ENCODE data around the gene TRIP6.
A peak's percentile ranks its signal among the peaks of the same experiment; 100 is the strongest.
"Not testable (repeated sequence)": the region's sequence is repeated elsewhere in the genome, so short reads cannot be mapped to it uniquely, and the experiment has no call there.

The TRIP6 gene

DNA sequence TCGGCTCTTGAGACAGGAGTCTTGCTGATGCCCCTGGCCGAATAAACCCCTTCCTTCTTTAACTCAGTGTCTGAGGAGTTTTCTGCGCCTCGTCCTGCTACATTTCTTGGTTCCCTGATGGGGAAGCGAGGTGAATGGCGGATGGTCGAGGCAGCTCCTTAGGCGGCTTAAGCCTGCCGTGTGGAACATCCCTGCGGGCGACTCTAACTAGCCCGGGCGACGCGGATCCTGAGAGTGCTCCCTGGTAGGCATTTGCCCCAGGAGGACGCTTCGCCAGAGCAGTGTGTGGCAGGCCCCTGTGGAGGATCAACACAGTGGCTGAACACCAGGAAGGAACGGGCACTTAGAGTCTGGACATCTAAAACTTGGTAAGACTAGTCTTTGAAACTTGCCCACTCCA is 27.8 kb upstream of the TRIP6 start:
- DNase-seq, result no peak

DNA sequence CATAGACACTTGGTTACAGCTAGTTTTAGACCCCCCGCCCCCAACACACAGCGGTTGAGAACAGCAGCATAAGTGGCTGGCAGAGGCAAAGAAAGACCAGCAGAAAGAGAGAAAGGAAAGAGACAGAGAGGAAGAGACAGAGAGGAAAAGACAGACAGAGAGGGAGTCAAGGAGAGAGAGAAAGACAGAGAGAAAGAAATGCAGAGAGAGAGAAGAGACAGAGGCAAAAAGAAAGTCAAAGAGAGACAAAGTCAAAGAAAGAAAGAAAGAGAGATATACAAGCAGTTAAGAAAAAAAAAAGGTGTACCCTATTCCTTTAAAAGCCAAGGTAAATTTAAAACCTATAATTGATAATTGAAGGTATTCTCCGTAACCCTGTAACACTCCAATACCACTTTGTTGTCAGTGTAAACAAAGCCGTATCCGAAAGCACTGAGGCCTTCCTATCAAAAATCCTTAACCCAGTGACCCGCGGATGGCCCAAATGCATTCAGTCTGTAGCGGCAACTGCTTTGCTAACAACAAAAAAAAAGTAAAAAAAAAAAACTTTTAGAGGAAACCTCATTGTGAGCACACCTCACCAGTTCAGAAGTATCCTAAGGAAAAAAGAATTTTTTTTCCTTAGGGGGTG is 26.6 kb upstream of the TRIP6 start:
- DNase-seq, result no peak

DNA sequence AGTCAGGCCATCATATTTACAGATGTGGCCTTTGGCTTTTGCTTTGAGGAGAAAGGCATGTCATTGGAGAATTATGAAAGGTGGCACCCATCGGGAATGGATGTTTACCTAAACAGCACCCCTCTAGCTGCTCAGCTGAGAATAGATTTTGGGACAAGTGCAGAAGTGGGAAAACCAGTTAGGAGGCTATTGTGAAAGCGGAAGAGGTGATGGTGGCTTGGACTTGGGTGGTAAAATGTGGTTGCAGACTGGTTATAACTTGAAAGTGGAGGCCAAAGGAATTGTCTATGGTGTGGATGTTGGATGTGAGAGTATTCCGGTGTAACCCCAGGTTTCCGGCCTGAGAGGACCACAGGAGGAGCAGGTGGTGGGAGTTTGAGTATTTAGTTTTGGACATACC is 19.8 kb upstream of the TRIP6 start:
- DNase-seq, result no peak

DNA sequence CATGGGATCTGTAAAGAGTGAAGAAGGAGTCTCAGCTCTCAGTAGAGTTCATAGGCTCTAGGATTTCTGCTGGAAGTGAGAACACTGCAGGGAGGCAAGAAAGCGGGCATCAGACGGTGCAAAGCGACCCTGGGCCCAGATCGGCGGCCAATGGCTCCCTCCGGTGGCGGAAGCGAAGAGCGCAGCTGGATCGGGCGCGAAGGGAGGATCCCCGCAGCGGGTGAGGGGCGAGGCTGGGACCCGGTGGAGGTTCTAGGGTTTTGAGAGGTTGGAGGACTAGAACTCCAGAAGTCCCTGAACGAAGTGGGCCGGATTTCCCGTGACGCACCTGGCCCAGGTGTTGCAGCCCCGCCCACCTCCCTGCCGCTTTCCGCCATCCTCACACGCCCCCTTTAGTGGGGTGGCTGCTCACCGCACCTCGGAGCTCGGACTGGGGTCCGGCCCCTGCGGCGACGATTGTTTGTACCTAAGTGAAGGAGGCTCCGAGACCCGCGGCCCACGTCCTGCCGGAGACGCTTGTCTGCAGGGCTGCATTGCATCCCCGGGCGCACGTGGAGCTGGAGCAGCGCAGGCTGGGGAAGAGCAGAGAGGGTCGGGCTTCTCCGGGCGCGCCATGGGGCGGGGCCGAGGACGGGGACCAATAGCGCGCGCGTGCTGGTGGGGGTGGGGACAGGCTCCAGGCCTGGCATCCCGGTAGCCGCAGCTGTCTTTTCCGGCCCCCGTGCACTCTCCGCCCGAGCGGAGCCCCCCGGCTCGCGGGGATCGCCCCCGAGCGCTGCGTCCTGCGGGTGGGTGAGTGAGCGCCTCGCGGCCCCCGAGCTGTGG is 14.9 kb upstream of the TRIP6 start, which contains the start of gene SLC12A9:
TSS of gene SLC12A9 (plus strand) at position 666 of the 825 bp plus-strand sequence. CDS start 1,485 bp downstream, outside the sequence.
- peak; percentile 59 to 77 for DNase-seq

DNA sequence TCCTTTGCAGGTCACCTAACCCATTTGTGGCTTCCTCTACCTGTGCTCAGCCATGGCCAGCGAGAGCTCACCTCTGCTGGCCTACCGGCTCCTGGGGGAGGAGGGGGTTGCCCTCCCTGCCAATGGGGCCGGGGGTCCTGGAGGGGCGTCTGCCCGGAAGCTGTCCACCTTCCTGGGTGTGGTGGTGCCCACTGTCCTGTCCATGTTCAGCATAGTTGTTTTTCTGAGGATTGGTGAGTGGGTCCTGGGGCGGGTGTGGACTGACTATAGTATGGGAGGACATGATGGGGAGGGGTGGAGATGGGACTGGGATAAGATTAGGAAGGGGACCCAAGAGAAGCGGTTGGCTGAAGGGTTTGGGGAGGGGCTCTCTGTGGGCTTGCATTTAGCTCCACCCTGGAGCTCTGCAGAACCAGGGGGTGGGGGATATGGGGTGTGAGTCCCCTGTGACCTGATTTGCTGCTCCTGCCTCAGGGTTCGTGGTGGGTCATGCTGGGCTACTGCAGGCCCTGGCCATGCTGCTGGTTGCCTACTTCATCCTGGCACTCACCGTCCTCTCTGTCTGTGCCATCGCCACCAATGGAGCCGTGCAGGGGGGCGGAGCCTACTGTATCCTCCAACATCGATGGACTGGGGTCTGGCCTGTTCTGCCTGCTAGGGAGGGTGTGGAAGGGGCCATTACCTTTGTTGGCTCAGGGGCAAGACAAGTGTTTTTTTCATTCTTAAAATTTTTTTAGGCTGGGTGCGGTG is 12.9 kb upstream of the TRIP6 start:
- no peak for DNase-seq

DNA sequence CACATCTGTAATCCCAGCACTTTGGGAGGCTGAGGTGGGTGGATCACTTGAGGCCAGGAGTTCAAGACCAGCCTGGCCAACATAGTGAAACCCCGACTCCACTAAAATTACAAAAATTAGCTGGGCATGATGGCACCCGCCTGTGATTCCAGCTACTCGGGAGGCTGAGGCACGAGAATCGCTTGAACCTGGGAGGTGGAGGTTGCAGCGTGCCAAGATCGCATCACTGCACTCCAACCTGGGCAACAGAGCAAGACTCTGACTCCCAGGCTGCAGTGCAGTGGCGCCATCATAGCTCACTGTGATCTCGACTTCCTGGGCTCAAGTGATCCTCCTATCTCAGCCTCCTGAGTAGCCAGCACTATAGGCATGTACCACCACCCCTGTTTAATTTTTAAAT is 12.3 kb upstream of the TRIP6 start:
- DNase-seq, result not testable (repeated sequence)

DNA sequence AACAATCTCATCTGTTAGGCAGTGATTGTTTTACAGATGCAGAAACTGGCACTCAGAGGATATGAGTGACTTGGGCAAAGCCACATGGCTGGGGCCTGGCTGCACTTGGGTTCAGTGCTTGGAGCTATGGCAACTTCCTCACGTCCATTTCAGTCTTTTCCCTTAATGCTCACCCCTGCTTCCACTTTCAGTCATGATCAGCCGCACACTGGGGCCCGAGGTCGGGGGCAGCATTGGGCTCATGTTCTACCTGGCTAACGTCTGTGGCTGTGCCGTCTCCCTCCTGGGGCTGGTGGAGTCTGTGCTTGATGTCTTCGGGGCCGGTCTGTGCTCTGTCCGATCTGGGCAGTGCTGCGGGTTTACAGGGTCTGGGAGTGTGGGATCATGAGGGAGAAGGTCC is 11.7 kb upstream of the TRIP6 start:
- no peak for DNase-seq

DNA sequence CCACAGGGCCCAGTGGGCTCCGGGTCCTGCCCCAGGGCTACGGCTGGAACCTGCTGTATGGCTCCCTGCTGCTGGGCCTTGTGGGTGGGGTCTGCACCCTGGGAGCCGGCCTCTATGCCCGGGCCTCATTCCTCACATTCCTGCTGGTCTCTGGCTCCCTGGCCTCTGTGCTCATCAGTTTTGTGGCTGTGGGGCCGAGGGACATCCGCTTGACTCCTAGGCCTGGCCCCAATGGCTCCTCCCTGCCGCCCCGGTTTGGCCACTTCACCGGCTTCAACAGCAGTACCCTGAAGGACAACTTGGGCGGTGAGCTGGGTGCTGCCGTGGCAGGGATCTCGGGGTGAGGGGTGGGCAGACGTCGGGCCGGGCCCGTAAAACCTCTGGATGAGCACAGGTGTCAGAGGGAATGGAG is 10.3 kb upstream of the TRIP6 start:
- DNase-seq, result no peak

DNA sequence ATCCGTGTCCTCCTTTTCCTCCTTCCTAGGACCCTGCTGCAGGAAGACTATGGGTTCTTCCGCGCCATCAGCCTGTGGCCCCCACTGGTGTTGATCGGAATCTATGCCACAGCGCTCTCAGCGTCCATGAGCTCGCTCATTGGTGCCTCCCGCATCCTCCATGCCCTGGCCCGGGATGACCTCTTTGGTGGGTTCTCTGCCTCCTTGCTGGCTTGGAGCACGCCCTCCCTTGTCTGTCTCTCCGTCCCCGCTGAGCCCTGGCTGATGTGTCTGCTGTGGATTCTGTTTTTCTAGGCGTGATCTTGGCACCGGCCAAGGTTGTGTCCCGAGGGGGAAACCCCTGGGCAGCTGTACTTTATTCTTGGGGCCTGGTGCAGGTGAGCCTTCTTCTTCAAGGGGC is 7.3 kb upstream of the TRIP6 start:
- no peak for DNase-seq

DNA sequence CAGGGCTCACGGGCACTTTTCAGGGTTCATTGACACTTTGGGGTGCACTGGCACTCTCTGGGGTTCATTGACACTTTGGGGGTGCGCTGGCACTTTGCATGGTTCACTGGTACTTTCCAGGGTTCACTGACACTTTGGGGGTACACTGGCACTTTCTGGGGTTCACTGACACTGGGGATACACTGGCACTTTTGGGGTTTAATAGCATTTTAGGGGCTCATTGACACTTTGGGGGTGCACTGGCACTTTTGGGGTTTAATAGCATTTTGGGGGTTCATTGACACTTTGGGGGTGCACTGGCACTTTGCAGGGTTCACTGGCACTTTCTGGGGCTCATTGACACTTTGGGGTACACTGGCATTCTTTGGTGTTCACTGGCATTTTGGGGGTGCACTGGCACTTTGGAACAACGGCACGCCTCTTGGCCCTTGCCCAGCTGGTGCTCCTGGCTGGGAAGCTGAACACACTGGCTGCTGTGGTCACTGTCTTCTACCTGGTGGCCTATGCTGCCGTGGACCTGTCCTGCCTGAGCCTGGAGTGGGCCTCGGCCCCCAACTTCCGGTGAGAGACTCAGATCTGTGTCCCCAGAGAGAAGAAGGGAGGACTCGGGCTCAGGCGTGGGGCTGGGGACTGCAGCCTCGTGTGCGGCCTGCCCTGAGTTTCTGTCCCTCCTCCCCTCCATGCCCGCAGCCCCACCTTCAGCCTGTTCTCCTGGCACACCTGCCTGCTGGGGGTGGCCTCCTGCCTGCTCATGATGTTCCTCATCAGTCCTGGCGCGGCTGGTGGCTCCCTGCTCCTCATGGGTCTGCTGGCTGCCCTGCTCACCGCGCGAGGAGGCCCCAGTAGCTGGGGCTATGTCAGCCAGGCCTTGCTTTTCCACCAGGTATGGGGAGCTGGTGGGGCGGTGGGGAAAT is 6.2 kb upstream of the TRIP6 start:
- DNase-seq, result no peak

DNA sequence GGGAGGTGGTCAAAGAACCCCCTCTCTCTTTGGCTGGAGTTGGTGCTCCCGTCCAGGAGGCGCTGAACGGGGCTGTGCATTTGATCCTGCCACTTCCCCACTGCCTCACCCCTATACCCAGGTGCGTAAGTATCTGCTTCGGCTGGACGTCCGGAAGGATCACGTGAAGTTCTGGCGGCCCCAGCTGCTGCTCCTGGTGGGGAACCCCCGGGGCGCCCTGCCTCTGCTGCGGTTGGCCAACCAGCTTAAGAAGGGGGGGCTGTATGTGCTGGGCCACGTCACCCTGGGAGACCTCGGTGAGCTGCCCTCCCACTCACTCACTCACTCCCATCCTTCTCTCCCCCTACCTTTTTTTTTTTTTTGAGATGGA is 5.6 kb upstream of the TRIP6 start:
- no peak for DNase-seq

DNA sequence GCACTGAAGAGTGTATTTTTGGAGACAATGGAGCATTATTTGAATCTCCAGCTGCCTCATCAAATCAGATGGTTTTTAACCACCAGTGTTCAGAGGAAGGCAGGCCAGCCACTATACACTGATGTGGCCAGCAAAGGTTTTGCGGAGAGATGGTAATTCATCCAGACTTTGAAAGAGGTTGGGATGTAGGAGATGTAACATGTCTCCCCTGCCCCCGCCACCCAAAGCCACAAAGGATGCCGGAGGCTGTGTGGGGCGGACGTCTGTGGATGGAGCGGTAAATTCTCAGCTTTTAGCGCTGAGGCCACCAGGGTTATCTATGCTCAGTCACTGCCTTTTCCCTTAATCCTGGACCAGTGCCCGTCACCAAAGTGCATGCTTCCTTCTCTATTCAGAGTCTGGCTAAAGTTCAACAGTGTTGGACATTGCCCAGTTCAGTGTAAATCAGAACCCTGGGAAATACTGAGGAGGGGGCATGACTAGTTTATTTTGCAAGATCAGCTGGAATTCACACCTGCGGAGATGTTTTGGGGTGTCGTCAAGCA is 3.7 kb upstream of the TRIP6 start:
- DNase-seq, result no peak

DNA sequence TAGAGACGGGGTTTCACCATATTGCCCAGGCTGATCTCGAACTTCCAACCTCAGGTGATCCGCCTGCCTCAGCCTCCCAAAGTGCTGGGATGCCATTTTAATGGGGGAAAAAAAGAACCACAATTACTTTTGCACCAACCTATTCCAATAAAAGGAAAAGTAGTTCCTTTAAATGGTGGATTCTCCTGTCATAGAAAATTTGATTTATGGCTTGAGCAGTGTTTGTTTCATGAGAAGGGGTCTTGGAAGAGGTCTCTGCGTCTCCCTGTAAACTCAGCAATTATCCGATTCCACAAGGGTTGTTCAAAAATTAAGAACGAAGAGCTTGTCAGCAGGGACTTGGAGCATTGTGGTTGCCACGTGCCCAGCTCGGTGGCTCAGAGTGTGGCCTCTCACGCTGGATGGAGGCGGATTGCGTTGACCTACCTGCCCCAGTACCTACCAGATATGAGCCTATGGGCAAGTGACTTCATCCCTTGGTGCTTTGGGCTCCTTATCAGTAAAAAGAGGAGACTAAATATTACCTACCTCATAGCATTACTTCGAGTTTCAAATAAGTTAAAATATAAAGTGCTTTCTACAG is 2.8 kb upstream of the TRIP6 start:
- DNase-seq, result no peak

DNA sequence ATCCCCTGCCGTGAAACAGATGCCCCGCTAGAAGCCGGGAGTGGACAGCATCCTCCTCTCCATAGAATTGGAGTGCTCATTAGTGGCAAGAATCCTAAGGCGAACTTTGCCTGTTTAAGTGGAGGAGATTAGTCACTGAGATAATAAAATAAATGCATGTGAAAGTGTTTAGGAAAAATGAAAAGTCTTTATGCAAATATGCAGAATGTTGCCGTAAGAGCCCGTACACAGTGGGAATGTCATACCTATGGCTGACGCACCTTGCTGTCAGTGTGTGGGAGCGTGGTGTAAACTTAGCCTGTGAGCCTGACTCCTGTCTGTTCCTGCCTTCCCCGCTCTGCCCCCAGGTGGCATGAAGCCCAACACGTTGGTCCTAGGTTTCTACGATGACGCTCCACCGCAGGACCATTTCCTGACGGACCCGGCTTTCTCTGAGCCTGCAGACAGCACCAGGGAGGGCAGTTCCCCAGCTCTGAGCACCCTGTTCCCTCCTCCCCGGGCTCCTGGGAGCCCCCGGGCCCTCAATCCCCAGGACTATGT is 1.7 kb upstream of the TRIP6 start:
- no peak for DNase-seq

DNA sequence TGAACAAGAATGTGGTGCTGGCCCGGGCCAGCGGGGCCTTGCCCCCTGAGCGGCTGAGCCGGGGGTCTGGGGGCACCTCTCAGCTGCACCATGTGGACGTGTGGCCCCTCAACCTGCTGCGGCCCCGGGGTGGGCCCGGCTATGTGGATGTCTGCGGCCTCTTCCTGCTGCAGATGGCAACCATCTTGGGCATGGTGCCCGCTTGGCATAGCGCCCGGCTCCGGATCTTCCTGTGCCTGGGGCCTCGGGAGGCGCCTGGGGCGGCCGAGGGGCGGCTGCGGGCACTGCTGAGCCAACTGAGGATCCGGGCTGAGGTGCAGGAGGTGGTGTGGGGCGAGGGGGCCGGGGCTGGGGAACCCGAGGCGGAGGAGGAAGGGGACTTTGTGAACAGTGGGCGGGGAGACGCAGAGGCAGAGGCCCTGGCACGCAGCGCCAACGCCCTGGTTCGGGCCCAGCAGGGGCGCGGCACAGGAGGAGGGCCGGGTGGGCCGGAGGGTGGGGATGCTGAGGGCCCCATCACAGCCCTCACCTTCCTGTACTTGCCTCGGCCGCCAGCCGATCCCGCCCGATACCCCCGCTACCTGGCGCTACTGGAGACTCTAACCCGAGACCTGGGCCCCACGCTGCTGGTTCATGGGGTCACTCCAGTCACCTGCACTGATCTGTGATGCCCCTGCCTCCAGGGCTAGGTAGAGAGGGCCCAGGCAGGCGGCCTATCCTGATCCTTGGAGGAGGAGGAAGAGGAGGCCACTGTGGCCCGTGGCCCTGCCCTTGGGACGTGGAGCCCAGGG is 1.1 kb upstream of the TRIP6 start:
- no peak for DNase-seq

DNA sequence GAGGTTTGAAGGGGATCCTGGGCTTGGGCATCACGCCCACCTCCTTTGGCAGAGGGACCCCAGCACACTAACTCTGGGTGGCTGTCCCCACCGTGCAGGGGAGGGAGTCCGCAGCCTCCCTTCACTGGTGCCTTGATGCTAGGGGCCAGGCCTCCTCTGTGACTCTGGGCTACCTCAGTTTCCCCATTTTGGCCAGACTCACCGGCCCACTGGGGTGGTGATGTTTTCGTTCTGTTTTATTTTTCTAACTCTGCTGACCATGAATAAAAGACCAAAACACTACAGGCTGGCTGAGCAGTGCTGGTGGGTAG is 503 bp upstream of the TRIP6 start:
- DNase-seq, result no peak

DNA sequence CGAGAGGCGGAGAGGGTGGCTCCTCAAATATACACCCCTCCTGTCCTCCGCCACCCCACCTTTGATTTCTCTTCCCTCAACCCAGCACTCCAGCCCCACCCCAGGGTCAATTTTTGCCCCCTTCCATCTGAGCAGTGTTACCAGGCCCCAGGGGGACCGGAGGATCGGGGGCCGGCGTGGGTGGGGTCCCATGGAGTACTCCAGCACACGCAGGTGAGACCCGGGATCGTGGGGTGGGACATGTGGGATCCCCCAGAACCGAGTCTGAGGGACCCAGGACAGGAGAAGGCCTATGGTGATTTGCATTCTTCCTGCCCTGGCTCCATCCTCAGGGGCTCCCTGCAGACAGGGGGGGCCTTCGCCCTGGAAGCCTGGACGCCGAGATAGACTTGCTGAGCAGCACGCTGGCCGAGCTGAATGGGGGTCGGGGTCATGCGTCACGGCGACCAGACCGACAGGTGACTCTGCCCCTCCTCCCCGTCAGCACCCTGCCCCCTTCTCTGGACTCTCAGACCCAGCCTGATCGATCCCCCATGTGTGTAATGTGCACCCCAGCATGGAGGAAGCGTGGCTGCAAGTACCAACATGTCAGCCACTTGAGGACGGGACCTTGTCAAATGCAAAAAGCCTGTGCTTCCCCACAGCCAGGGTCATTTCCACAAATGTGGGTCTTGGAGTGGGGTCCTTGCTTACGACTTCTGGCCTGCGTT is 744 bp downstream of the TRIP6 start:
- DNase-seq, result no peak

DNA sequence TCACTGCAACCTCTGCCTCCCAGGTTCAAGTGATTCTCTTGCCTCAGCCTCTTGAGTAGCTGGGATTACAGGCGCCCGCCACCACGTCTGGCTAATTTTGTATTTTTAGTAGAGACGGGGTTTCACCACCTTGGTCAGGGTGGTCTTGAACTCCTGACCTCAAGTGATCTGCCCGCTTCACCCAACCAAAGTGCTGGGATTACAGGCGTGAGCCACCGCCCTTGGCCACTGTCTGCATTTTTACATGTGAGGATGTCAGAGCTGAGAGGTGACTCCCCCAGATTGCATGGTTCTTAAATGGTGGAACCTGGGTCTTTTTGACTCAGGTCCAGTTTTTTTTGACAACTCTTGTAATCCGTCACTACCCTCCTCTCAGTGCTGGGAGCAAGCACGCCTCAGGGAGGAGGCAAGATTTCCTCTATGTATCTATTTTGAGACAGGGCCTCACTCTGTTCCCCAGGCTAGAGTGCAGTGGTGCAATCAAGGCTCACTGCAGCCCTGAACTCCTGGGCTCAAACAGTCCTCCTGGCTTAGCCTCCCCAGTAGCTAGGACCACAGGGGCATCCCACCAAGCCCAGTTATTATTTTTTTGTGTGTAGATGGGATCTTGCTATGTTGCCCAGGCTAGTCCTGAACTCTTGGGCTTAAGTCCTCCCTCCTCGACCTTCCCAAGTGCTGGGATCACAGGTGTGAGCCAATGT is 6.6 kb downstream of the TRIP6 start:
- no peak for DNase-seq

DNA sequence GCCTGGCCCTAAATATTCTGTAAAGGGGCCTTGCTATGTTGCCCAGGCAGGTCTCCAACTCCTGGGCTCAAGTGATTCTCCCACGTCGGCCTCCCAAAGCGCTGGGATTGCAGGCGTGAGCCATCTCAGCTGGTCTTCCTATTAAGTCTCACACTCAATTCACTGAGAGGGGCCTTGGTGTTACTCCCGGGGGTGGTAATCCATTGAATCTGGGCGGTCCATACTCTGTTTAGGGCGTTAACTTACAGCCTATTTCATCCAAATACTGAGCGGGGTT is 7.1 kb downstream of the TRIP6 start:
- no peak for DNase-seq
